SU-DHL-6 (cell line): Measurements from ENCODE around the gene OR52E5.

Experiments
- CTCF ChIP-seq: fragments of 200-600 bp; sonication (generic); IDR thresholded peaks from one replicate; pipeline ENCODE4 v1.5.1; 2017; ENCODE audit warnings: antibody characterized with exemption, mild to moderate bottlenecking, low read length, moderate library complexity; ENCODE audit not compliant: insufficient read depth, poor library complexity, severe bottlenecking
- EZH2phosphoT487 ChIP-seq: fragments of 200-600 bp; sonication (generic), shearing (Covaris generic); conservative IDR thresholded peaks from 2 replicates; pipeline ENCODE4 v1.6.1; 2018; ENCODE audit warnings: mild to moderate bottlenecking, antibody characterized with exemption, low read length, moderate library complexity, mixed read lengths

- TF ChIP-seq CTCF = no peak
- TF ChIP-seq EZH2phosphoT487 = no peak
Observed at GRCh38 chr11:5899534-5899933, 6.5 kb downstream of the OR52E5 start.
